HG02943 (cell line): ENCODE data around the gene PRRT3.
A peak's percentile ranks its signal among the peaks of the same experiment; 100 is the strongest.
"Not testable (repeated sequence)": the region's sequence is repeated elsewhere in the genome, so short reads cannot be mapped to it uniquely, and the experiment has no call there.

Experiments used
- ATAC-seq: cut with Tn5 transposase; IDR thresholded peaks from one replicate; pipeline ENCODE4 v1.9.1; 2021; ENCODE audit warnings: mild to moderate bottlenecking, low read depth, moderate library complexity; ENCODE audit not compliant: unreplicated experiment

PRRT3 gene

DNA sequence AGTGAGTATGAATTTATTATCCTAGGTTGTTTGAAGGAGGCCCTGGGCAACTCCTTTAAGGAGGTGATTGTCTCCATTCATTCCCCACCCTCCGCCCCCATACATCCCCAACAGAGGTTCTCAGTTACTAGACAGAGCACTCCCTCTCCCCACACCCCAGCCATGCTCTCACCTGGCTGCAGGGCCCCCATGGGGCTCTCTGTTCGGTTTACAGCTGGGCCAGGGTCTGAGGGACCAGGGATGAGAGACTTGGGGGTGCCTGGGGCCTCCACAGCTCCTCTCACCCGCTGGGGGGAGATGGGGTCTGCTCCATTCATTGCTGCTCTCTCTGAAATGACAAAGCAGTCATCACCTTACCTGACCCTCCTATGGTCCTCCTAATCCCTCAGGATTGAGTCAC lies 3.6 kb downstream of the PRRT3 start:
- ATAC-seq: no peak

- ATAC-seq: no peak
These were observed 4.9 kb downstream of the PRRT3 start for GRCh38 chr3:9947025-9947995.

GRCh38 chr3:9946112-9947024 lies 5.8 kb downstream of the PRRT3 start:
- no peak for ATAC-seq

GRCh38 chr3:9945358-9945757 lies 6.8 kb downstream of the PRRT3 start:
- no peak for ATAC-seq

- no peak for ATAC-seq
These were observed 7.9 kb downstream of the PRRT3 start for GRCh38 chr3:9944271-9944670.

- no peak for ATAC-seq
These were observed 9.1 kb downstream of the PRRT3 start for GRCh38 chr3:9942934-9943690.

DNA sequence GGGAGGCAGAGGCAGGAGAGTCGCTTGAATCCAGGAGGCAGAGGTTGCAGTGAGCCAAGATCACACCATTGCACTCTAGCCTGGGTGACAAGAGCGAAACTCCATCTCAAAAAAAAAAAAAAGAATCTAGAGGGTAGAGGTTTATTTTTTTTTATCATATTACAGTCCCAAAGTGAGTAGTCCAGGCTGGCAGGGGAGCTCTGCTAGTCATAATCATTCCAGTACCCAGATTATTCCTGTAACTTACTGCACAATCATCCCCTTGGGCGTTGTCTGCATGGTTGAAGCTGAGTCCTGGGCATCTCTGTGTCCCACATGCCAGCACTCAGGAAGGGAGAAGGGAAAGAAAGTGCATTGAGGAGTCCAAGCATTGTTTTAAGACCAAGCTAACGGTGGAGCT lies 10.0 kb downstream of the PRRT3 start:
- ATAC-seq: no peak

GRCh38 chr3:9940746-9941145 lies 11.5 kb downstream of the PRRT3 start:
- ATAC-seq: no peak

GRCh38 chr3:9939906-9940305 lies 12.3 kb downstream of the PRRT3 start:
- ATAC-seq: not testable (repeated sequence)

GRCh38 chr3:9938966-9939365 lies 13.2 kb downstream of the PRRT3 start:
- ATAC-seq: no peak

GRCh38 chr3:9937486-9938238 lies 14.5 kb downstream of the PRRT3 start:
- no peak for ATAC-seq

- ATAC-seq: no peak
These were observed 16.2 kb downstream of the PRRT3 start for GRCh38 chr3:9935966-9936510.

DNA sequence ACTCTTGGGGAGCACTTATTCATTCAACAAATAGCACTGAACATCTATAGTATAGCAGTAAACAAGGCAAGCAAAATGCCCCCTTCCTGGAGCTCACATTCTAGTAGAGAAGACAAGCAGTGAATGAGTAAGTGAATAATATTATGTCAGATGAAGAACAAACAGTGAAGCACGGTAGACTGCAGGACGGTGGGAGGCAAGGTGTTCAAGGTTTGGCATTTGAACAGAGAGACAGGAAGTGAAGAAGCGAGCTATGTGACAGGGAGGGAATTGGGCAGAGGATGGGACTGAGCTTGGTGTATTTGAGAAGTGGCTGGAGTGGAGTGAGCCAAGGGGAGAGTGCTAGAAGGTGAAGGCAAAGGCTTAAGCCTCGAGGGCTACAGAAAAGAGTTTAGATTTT lies 17.2 kb downstream of the PRRT3 start:
- ATAC-seq: no peak

DNA sequence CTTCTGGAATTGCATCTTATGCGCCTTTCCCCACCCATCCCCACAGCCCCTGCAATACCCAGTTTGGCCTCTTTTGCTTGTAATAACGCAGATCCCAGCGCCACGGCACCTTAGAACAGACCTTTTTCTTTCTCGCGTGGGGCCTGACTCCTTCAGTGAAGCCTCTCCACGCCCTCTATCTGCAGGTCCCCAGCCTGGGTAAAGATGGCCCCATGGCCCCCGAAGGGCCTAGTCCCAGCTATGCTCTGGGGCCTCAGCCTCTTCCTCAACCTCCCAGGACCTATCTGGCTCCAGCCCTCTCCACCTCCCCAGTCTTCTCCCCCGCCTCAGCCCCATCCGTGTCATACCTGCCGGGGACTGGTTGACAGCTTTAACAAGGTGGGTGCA lies 18.0 kb downstream of the PRRT3 start:
- ATAC-seq: no peak

- ATAC-seq: peak; percentile 86
These were observed 18.5 kb downstream of the PRRT3 start, which contains the start of gene CRELD1 for GRCh38 chr3:9933561-9934234. TSS of gene CRELD1 (plus strand) at chr3:9933834. CDS start at chr3:9934439, 605 bp downstream.

GRCh38 chr3:9932843-9933560 lies 19.2 kb downstream of the PRRT3 start:
- peak; percentile 57 for ATAC-seq

DNA sequence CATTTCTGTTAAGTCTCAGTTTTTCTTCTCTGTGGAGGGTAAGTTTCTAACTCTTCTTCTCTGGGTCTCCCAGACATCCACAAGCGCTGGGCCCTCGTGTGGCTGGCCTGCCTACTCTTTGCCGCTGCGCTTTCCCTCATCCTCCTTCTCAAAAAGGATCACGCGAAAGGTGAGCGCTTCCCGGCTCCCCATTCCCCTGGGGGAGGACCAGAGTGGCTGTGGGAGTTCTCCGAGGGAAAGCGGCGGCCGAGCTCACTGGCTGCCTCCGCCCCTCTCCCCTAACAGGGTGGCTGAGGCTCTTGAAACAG lies 19.7 kb downstream of the PRRT3 start:
- ATAC-seq: no peak

GRCh38 chr3:9930804-9931418 lies 21.3 kb downstream of the PRRT3 start:
- ATAC-seq: no peak
